ENCODE data around the gene TMX1. TPM values are rescaled to one million over a fixed set of nuclear protein-coding genes. Genes with fewer than 3 reads are reported as not detected.

TMX1 gene
- total RNA-seq, 2 experiments from 2014 or later: 47.3 to 47.9 TPM

- H3K27ac Mint-ChIP-seq: peak overlapping the region; percentile 59
- no peaks in the 10 kb centered on the region for H3K27me3 Mint-ChIP-seq (ENCODE audit: low read depth)
- H3K4me1 Mint-ChIP-seq (ENCODE audit: low read depth): peaks cover 14% of the 10 kb centered on the region
- ChIA-PET POLR2A (no interaction called here), CTCF (interaction anchor here (1.0 to 2.5 kb wide), 2 partner anchors 11 to 15 kb away, joined by 3 to 18 read pairs; no protein-coding TSS in a partner anchor)
- H3K36me3 Mint-ChIP-seq (ENCODE audit: low read depth): no peaks in the 10 kb centered on the region
- H3K9me3 Mint-ChIP-seq (ENCODE audit: insufficient read depth): no peaks in the 10 kb centered on the region
- ATAC-seq (no peak), DNase-seq (no peak)
- no peak overlapping the region for H3K4me3 Mint-ChIP-seq
Measured at GRCh38 chr14:51298895-51299294, 58.8 kb downstream of the TMX1 start.

DNA sequence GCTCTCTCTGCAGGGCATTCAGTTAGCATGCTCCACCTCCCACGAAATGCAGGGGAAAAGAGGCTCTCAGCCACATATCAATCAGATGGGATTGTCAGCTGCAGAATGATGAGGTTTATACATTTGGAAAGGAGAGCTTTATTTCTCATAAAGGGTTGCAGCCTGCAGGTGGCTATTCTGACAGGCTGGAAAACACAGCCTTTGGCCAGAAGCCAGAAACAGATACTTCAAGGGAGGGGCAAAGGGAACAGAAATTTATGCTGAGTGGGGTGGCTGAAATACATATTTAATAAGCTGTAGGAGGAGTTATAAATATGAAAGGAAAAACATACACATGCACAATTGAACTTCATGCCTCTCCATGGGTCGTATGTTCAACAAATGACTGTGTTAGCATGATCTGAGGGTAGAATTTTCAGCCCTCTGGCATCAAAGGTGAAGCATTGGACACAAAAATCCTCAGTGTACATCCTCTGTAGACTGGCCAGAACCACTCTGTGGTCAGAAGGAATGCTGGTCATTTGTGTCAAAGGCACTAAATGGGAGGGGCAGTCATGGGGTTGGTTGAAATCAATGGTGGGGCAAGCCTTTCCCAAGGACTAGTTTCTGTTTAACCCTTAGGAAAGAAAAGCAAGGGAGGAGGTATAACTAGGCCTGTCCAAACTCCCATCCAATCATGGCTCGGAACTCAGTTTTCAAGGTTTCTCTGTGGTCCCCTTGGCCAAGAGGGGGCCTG is 62.4 kb downstream of the TMX1 start:
- H3K9me3 Mint-ChIP-seq (ENCODE audit: insufficient read depth): no peaks in the 10 kb centered on the region
- ATAC-seq (no peak), DNase-seq (no peak)
- no peaks in the 10 kb centered on the region for H3K36me3 Mint-ChIP-seq (ENCODE audit: low read depth)
- peaks cover 14% of the 10 kb centered on the region for H3K4me1 Mint-ChIP-seq (ENCODE audit: low read depth)
- no peak overlapping the region for H3K27ac Mint-ChIP-seq
- ChIA-PET CTCF (interaction anchor here (1.4 kb wide), 1 partner anchor 478 kb away, joined by 3 read pairs; no protein-coding TSS in a partner anchor), POLR2A (no interaction called here)
- no peaks in the 10 kb centered on the region for H3K27me3 Mint-ChIP-seq (ENCODE audit: low read depth)
- no peak overlapping the region for H3K4me3 Mint-ChIP-seq

DNA sequence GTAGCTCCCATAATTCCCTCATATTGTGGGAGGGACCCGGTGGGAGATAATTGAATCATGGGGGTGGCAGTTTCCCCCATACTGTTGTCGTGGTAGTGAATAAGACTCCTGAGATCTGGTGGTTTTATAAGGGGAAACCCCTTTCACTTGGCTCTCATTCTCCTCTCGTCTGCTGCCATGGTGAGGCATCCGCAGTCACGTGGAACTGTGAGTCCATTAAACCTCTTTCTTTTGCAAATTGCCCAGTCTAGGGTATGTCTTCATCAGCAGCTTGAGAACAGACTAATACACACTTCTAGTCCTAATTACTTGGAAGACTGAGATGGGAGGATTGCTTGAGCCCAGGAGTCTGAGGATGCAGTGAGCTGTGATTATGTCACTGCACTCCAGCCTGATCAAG is 64.4 kb downstream of the TMX1 start:
- H3K4me3 Mint-ChIP-seq: no peak overlapping the region
- POLR2A ChIA-PET: no interaction called here
- CTCF ChIA-PET: interaction anchor here (0.6 to 1.0 kb wide), 2 partner anchors 13 to 22 kb away, joined by 4 read pairs; no protein-coding TSS in a partner anchor
- H3K4me1 Mint-ChIP-seq (ENCODE audit: low read depth): peaks cover under 1% of the 10 kb centered on the region
- no peak overlapping the region for H3K27ac Mint-ChIP-seq
- DNase-seq (no peak), ATAC-seq (no peak)
- peaks cover under 1% of the 10 kb centered on the region for H3K27me3 Mint-ChIP-seq (ENCODE audit: low read depth)
- H3K36me3 Mint-ChIP-seq (ENCODE audit: low read depth): no peaks in the 10 kb centered on the region
- no peaks in the 10 kb centered on the region for H3K9me3 Mint-ChIP-seq (ENCODE audit: insufficient read depth)

DNA sequence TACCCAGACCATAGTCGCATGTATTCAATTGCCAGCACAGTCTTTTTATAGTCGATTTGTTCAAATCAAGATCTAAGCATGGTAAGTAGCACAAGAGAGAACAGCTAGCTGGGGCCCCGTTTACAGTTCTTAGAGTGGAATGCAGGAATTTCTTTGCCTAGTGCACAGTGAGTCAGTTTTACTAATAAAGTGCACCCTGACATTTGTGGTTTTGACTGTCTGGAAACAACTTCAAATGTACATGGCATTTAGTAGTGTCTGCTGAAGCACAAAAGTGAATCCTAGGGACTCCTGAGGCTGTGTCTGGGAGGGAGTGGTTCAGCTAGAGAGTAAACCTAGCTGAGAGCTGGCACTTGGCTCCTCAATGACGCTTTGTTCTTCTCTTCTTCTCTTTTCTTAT is 64.9 kb downstream of the TMX1 start:
- ATAC-seq: no peak
- POLR2A ChIA-PET: no interaction called here
- Mint-ChIP-seq H3K4me3 (no peak overlapping the region), H3K4me1 (ENCODE audit: low read depth) (no peaks in the 10 kb centered on the region), H3K27ac (no peak overlapping the region), H3K27me3 (ENCODE audit: low read depth) (peaks cover 2% of the 10 kb centered on the region), H3K9me3 (ENCODE audit: insufficient read depth) (no peaks in the 10 kb centered on the region), H3K36me3 (ENCODE audit: low read depth) (no peaks in the 10 kb centered on the region)
- CTCF ChIA-PET: interaction anchor here (1.0 kb wide), 1 partner anchor 23 kb away, joined by 4 read pairs; no protein-coding TSS in a partner anchor
- no peak for DNase-seq

DNA sequence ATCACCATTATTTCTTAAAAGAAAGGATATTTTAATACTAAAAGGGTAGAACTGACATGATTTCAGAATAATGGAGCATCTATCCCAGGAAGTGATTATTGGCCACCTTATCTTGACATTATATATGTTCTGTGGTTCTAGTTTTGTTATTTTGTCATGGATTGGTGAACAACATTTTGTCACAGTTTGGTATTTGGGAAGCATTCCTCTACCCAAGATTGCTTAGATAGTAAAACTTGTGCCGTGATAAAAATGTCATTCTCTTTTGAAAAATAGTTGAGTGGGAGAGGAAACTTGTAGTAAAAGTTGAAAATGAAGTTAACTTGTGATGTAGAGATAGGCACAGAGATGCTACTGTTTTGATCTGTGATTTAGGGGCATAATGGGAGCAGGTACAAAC is 65.7 kb downstream of the TMX1 start:
- no peak overlapping the region for H3K4me3 Mint-ChIP-seq
- ATAC-seq: no peak
- no peaks in the 10 kb centered on the region for H3K4me1 Mint-ChIP-seq (ENCODE audit: low read depth)
- DNase-seq: no peak
- ChIA-PET CTCF (interaction anchor here (1.0 kb wide), 1 partner anchor 24 kb away, joined by 4 read pairs; no protein-coding TSS in a partner anchor), POLR2A (no interaction called here)
- no peak overlapping the region for H3K27ac Mint-ChIP-seq
- no peaks in the 10 kb centered on the region for H3K9me3 Mint-ChIP-seq (ENCODE audit: insufficient read depth)
- H3K27me3 Mint-ChIP-seq (ENCODE audit: low read depth): peaks cover 5% of the 10 kb centered on the region
- no peaks in the 10 kb centered on the region for H3K36me3 Mint-ChIP-seq (ENCODE audit: low read depth)

Other genes starting within 250 kb of the TMX1 start
- under 1 TPM; 0.63 to 0.73 TPM for gene TRIM9, start 145.1 kb upstream of the TMX1 start, total RNA-seq

All from activated CD8-positive, alpha-beta T cell treated with anti-CD3 and anti-CD28 coated beads, Interleukin-2, amount 10 ng/mL, durations not matched to agents 7 days and 5 days (primary cell).